Activated CD4-positive, alpha-beta T cell treated with anti-CD3 and anti-CD28 coated beads, Interleukin-2, amount 50 U/mL, for 48 hours (primary cell): ENCODE results near the gene ZNF70.
"Not testable (repeated sequence)": the region's sequence is repeated elsewhere in the genome, so short reads cannot be mapped to it uniquely, and the experiment has no call there.

Experiments
- DNase-seq, 2 experiments: peaks; one replicate each; pipeline ENCODE4 v3.0.0-alpha.2; 2020

ZNF70 gene

GRCh38 chr22:23754980-23755636, 4.2 kb upstream of the ZNF70 start:
- DNase-seq, result no peak

- no peak for DNase-seq
Observed at GRCh38 chr22:23754220-23754919, 3.5 kb upstream of the ZNF70 start, which contains the start of gene VPREB3. Gene VPREB3 (minus strand): TSS chr22:23754425. CDS start chr22:23754363, 62 bp downstream.

- DNase-seq, result no peak
Observed at GRCh38 chr22:23753385-23753784, 2.5 kb upstream of the ZNF70 start.

GRCh38 chr22:23752750-23753149, 1.8 kb upstream of the ZNF70 start:
- no peak for DNase-seq

DNA sequence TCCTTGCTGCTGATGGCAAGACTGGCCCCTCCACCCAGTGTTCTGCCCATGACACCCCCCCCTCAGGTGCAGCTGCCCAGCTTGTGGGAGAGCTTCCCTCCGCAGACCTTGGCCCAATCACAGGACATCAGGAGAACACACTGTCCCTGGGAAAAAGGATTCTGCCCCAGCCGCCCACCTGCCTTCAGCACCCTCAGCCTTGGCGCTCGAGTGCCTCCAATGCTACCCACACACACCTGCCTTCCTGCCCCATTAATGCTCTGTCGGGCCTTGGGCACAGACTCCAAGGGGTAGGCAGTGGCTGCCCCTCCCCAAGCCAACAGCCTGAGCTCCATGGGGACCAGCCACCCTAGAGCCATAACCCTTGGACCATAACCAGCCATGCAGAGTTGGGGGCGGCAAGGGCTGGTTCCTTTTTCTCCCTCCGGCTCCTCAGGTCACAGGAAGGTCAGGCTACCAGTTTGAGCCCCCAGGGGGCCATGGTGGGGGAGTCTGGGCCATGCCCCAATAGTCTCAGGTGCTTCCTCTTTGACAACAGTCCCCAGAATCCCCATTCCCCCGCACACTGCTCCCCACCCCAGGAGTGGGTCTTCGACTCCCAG, 1.3 kb upstream of the ZNF70 start:
- DNase-seq, result no peak

DNA sequence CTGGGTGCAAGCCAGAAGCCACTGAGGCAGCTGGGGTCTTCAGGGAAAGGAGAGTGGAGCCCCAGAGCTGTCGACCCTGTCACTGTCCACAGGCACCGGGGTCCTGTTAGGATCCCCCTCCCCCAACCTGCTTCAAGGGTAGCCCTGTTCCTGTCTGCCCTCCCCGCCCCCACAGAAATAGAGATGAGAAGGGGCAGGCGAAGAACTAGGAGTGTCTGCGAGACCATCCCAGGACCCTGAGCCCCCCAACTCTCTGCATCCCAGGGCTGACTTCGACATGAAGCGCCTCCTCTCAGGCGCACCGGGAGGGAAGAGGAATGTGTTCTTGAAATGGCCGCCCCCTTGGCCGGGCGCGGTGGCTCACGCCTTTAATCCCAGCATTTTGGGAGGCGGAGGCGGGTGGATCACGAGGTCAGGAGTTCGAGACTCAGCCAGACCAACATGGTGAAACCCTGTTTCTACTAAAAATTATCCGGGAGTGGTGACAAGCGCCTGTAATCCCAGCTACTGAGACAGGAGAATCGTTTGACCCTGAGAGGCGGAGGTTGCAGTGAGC, 607 bp upstream of the ZNF70 start:
- no peak for DNase-seq

- no peak for DNase-seq
Observed at GRCh38 chr22:23750367-23750713, 572 bp downstream of the ZNF70 start.

- DNase-seq, result no peak
Observed at GRCh38 chr22:23749841-23750301, 1.0 kb downstream of the ZNF70 start.

- no peak for DNase-seq
Observed at GRCh38 chr22:23745791-23746190, 5.1 kb downstream of the ZNF70 start.

DNA sequence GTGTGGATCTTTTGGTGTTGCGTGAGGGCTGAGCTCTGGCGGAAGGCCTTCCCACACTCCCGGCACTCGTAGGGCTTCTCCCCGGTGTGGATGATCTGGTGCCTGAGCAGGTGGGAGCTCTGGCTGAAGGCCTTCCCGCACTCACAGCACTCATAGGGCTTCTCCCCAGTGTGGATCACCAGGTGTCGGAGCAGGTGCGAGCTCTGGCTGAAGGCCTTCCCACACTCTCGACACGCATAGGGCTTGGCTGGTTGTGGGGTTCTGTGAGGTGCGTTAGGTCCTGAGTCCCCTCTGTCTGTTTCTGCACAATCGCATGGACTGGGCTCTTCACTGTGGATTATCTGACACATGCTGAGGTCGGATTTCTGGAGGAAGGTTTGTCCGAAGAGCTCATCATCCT, 6.4 kb downstream of the ZNF70 start:
- no peak for DNase-seq

DNA sequence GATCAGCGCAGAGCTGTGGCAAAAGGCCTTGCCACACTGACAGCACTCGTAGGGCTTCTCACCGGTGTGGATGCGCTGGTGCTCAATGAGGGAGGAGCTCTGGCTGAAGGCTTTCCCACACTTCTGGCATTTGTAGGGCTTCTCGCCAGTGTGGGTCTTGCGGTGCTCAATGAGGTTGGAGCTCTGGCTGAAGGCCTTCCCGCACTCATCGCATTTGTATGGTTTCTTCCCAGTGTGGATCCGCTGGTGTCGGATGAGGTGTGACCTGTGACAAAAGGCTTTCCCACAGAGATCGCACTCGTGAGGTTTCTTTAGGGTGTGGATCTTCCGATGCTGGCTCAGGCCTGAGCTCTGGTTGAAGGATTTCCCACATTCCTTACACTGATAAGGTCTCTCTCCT, 6.9 kb downstream of the ZNF70 start:
- no peak for DNase-seq

DNA sequence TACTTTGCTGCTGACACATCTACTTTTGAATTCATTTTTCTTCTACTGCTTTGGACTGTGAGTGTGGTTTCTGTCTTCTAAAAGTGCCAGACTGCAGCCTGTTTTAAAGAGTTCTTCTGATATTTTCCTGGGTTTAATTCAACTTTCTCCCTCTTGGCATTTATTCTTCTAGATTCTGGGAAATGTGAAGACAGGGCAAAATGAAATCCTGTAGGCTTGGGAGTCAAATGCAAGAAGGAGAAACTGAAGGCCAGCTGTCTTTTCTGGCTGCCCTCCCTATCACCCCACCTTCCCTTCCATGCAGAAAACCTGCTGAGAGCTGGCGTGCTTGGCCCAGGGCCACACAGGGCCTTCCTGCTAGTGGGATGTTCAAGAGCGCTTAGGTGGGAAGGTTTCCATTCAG, 7.6 kb downstream of the ZNF70 start:
- DNase-seq, result no peak

DNA sequence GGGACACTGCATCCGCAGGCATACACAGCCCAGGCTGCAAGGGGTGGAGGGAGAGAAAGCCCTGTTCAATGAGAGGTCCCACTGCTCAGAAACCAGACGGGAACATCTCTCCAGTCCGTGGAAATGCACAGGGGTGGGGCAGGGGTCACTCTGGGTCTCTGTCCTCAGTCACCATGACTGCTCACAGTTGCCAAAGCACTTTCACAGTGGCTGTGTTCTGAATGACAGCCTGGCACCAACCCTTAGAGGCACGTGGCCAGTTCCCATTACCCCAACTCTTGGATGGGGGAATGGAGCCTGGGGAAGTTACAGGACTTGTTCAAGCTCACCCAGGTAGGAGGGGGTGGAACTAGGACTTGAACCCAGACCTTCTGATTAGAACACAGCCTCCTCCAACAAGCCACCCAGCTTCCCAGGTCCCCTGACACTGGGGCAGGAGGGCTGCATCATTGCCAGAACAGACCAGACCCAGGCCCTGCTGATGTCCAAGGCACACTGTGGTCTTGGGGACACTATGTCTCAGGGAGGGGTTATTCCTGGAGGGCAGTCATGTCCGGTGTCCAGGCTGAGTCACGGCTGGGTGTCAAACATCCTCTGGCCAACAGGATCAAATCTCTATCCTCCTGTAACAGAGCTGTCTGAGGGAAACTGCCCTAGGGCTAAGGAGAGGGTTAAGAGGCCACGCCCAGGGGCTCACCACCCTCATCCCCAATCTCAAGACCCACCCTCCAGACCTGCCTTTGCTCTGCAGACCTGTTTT, 8.2 kb downstream of the ZNF70 start:
- no peak for DNase-seq

- DNase-seq, result no peak
Observed at GRCh38 chr22:23737696-23738095, 13.2 kb downstream of the ZNF70 start.

- DNase-seq, result not testable (repeated sequence)
Observed at GRCh38 chr22:23728108-23728507, 22.8 kb downstream of the ZNF70 start.

GRCh38 chr22:23722724-23723123, 28.2 kb downstream of the ZNF70 start:
- DNase-seq, result no peak

- DNase-seq, result no peak
Observed at GRCh38 chr22:23722160-23722559, 28.8 kb downstream of the ZNF70 start.

GRCh38 chr22:23720855-23721254, 30.1 kb downstream of the ZNF70 start:
- no peak for DNase-seq

DNA sequence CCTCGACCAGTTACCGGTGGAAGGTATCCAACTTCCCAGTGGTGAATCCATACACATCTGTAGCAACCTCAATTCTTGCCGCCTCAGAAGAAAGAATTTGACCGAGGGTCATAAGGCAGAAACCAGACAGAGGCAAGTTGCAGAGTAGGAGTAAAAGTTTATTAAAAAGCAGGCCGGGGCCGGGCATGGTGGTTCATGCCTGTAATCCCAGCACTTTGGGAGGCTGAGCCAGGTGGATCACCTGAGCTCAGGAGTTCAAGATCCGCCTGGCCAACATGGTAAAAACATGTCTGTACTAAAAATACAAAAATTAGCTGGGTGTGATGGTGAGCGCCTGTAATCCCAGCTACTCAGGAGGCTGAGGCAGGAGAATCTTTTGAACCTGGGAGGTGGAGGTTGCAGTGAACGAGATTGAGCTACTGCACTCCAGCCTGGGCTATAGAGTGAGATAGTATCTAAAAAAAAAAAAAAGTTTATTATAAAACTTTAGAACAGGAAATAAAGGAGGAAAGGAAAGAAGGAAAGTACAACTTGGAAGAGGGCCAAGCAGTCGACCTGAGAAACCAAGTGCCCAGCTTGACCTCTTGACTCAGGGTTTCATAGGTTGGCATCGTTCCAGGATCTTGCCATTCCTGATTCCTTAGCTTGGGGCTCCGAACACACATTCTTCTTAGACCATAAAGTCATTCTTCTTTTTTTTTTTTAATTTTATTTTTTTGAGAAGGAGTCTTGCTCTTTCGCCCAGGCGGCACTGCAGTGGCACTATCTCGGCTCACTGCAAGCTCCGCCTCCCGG, 32.3 kb downstream of the ZNF70 start:
- no peak for DNase-seq

DNA sequence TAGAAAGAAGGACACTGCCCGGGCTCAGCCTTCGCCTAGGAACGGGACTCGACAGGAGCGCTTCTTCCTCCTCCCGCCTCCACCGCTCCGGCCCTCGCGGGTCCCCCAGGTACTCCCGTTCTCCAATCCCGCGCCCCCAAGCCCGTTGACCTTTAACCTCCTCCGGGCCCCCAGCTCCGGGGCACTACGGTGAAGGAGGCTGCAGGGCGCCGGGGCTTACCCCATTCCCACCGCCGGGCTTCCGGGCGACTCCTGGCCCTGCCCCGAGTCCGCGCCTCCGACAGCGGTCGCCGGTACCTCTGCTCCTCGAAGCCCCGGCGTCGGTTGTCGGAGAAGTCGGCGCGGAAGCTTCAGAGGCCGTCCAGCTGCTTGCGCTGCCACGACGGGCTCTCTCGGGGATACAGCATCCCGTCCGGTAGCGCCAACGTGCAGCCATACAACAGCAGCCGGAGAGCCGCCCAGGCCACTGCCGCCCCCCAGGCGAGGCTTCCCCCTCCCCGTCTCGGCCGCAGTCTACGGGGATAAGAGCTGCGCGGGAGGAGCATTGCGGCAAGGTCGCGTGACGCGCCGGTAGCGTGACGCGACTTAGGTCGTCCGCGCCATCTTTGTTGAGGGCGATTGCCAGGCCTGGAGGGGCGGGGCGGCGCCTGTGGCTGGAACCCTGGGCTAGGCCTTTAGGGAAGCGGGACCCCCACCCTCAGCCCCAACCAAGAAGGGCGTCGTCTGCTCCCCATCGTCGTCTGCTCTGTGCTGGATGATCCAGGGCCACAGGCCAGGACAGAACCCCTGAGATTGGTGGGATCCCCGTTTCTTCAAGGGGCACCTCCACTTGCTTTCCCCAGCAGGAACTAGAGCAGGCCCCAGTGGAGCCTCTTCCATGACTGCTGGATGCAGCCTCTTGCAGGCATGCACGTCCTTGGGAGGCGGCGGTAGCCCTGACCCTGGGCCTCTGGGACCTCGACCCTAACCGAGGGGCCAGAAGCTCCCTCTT, 33.8 kb downstream of the ZNF70 start:
- peak; percentile 85 to 86 for DNase-seq

DNA sequence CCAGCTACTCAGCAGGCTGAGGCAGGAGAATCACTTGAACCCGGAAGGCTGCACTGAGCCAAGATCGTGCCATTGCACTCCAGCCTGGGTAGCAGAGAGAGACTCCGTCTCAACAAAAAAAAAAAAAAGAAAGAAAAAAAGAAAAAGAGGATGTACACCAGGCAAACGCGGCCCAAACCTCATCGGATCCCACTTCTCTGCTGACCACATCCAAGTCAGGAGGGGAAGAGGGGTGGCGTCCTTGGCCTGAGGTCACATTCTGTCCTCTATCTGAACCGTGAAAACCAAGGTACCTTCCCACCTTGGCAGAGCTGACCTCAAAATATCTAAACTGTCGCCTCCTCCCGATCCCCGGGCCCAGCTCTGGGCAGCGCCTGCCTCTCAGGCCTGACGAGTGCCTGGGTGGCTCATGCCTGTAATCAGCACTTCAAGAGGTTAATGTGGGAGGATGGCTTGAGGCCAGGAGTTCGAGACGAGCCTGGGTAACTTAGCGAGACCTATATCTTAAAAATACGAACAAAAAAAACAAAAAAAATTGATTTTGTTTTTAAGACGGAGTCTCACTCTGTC, 35.0 kb downstream of the ZNF70 start:
- DNase-seq, result no peak
